Femur (tissue), 1 donor: ENCODE results near the gene FAT1.
A peak's percentile ranks its signal among the peaks of the same experiment; 100 is the strongest.
"Not testable (repeated sequence)": the region's sequence is repeated elsewhere in the genome, so short reads cannot be mapped to it uniquely, and the experiment has no call there.

Experiments used
- DNase-seq: peaks from one replicate; pipeline ENCODE4 v3.0.0-alpha.2; 2017

The FAT1 gene, protein sequence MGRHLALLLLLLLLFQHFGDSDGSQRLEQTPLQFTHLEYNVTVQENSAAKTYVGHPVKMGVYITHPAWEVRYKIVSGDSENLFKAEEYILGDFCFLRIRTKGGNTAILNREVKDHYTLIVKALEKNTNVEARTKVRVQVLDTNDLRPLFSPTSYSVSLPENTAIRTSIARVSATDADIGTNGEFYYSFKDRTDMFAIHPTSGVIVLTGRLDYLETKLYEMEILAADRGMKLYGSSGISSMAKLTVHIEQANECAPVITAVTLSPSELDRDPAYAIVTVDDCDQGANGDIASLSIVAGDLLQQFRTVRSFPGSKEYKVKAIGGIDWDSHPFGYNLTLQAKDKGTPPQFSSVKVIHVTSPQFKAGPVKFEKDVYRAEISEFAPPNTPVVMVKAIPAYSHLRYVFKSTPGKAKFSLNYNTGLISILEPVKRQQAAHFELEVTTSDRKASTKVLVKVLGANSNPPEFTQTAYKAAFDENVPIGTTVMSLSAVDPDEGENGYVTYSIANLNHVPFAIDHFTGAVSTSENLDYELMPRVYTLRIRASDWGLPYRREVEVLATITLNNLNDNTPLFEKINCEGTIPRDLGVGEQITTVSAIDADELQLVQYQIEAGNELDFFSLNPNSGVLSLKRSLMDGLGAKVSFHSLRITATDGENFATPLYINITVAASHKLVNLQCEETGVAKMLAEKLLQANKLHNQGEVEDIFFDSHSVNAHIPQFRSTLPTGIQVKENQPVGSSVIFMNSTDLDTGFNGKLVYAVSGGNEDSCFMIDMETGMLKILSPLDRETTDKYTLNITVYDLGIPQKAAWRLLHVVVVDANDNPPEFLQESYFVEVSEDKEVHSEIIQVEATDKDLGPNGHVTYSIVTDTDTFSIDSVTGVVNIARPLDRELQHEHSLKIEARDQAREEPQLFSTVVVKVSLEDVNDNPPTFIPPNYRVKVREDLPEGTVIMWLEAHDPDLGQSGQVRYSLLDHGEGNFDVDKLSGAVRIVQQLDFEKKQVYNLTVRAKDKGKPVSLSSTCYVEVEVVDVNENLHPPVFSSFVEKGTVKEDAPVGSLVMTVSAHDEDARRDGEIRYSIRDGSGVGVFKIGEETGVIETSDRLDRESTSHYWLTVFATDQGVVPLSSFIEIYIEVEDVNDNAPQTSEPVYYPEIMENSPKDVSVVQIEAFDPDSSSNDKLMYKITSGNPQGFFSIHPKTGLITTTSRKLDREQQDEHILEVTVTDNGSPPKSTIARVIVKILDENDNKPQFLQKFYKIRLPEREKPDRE (N-terminal part only)

DNA sequence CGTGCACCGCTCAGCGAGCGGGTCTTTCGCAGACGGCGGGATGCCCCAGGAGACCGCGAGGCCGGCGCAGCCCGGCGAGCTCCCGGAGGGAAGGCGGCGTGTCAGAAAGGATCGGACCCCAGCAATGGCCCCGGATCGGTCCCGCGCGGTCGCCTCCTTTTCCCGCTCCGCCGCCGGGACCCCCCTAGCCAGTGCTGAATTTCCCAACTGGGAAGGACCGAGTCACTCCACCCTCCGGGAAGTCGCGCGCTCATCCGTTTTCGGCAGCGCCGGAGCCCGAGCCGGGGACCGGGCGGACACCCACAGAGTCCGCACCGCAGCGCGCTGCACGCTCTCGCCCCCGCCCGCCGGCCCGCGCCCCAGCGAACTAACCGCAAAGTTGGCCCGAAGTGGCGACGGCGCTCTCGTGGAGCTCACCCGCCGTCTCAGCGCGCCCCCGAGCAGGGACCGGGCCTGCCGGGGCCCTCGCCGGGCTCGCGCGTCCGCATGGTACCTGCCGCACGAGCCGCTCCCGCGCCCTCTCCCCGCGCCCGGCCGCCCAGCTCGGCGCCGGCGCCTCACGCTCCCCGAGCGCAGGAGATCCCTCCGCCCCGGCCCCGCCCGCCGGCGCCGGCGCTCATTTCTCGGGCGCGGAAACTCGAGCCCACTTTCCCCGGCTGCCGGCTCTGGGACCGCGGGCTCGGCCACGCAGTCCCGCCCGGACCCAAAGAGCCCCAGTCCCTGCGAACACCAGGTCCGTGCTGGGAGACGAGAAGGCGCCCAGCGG, at the start of gene FAT1:
TSS of gene FAT1 (minus strand) at position 565 of the 766 bp plus-strand sequence. CDS start 14,029 bp downstream, outside the sequence.
- peak; percentile 86 for DNase-seq

GRCh38 chr4:186772936-186773487, 49.4 kb upstream of the FAT1 start:
- no peak for DNase-seq

DNA sequence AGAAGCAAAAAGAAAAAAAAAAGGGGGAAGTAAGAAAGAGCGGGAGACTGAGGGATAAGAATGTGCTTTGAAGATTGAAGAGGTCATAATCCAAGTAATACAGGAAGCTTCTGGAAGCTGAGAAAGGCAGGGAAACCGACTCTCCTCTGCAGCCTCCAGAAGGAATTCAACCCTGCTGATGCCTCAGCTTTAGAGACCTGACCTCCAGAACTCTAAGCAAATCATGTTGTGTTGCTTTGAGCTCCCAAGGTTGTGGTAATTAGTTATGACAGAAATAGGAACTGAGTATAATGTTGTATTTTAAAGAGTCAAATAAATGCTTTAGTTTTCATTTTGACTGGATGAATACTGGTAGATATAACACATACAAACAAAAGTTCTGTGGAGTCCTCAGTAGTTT, 48.0 kb upstream of the FAT1 start:
- DNase-seq: no peak

DNA sequence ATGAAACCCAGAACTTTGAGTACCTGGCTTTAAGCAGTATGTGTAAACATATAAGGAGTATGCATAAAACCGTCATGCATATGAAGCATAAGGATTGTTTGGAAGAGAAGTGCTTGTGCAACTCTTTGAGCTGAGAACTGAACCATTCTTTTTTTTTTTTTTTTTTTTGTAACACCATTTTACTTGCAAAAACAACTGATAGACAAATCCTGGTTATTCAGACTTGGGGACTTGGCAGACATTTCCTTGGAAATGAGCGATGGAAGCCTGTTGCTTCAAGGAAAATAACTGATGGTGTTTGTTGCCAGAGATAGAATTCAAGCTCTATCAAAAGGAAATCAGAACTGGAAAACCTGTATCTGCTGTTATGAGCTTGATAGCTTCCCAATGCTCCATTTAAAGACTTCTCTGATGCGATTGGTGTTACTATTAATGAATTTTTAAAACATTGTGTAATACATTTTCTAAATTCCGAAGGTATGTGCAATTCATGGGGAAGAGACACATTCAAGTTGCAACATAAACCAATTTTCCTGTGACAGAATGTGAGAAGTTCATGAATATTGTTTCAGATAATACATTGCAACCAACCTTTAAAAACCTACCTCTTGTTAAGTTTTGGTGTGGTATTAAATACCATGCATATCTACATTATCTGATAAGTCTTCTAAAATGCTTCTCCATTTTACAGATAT, 47.0 kb upstream of the FAT1 start:
- no peak for DNase-seq

DNA sequence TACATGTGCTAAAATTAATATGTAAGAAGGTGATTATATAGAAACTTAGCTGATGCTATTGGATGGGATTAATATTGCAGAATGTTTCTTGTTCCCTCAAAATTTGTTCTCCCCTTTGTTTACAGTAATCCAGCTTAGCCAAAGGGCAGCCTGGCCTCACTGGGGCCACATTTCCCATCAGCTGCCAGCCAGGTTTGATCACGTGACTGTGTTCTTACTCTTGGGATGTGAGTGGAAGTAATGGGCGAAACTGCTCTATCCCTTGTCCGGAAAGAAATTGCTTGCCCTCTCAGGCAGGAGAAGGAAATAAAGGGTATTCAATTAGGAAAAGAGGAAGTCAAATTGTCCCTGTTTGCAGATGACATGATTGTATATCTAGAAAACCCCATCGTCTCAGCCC, 44.1 kb upstream of the FAT1 start:
- no peak for DNase-seq

- DNase-seq: no peak
Measured at GRCh38 chr4:186765673-186766546, 42.3 kb upstream of the FAT1 start.

- DNase-seq: peak; percentile 36
Measured at GRCh38 chr4:186765138-186765537, 41.5 kb upstream of the FAT1 start.

- no peak for DNase-seq
Measured at GRCh38 chr4:186764457-186764856, 40.8 kb upstream of the FAT1 start.

- no peak for DNase-seq
Measured at GRCh38 chr4:186762865-186763264, 39.2 kb upstream of the FAT1 start.

- DNase-seq: no peak
Measured at GRCh38 chr4:186762361-186762760, 38.7 kb upstream of the FAT1 start.

- DNase-seq: not testable (repeated sequence)
Measured at GRCh38 chr4:186761956-186762355, 38.3 kb upstream of the FAT1 start.

- DNase-seq: no peak
Measured at GRCh38 chr4:186761393-186761792, 37.7 kb upstream of the FAT1 start.

DNA sequence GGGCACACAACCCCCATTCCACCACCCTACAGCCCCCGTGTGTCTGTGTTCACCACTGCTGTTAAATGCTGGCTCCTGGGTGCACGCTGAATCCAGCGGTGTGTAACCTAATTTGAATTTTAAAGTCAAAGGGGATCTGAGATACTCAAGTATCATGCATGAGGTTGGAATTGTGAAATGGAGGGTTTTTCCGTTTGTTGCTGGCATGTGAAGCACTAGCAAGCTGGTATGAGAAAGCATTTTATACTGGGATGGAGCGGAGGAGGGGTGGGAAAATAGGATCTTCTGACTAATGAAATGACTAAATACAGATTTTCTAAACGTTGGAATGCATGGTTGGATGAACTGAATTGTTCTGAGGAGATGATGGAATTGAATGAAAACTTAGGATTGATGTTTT, 36.9 kb upstream of the FAT1 start:
- DNase-seq: no peak

DNA sequence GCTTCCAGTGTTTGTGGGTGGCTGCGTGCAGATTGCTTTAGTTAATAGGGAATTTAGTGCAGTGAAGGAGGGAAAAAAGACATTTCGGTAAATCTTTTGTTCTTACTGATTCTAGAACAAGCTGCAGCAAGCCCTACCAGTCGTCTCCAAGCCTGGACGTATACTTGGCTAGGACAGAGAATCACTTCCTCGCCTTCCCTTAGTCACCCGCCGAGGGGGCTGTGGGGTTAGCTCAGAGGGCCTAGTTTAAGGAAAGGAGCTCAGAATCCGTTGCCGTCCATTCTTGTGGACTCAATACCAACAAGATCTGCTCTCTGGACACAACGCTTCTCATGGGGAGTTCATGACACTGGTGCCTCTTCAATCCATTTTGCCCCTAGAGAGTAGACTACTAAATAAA, 36.3 kb upstream of the FAT1 start:
- no peak for DNase-seq

DNA sequence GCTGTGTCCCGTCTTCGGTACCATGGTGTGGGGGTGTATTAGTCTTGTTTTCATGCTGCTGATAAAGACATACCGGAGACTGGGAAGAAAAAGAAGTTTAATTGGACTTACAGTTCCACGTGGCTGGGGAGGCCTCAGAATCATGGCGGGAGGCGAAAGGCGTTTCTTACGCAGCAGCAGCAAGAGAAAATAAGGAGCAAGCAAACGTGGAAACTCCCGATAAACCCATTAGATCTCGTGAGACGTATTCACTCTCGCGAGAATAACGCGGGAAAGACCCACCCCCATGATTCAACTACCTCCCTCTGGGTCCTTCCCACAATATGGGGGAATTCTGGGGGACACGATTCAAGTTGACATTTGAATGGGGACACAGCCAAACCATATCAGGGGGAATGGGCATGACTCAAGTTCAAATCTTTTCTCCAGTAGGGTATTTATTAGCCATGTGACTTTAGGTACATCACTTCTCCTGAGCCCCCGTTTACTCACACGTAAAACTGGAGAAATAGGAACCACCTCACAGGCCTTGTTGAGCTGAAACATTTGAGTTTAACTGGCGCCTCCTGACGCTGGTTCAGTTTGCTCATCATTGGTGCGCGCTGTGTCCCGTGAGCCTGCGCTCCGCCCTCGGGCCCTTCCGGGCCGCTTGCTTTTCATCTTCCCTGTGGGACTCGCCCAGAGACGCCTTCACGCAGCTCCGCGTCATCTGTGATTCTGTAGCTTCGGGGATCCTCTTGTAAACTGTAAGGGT, 35.5 kb upstream of the FAT1 start:
- no peak for DNase-seq

DNA sequence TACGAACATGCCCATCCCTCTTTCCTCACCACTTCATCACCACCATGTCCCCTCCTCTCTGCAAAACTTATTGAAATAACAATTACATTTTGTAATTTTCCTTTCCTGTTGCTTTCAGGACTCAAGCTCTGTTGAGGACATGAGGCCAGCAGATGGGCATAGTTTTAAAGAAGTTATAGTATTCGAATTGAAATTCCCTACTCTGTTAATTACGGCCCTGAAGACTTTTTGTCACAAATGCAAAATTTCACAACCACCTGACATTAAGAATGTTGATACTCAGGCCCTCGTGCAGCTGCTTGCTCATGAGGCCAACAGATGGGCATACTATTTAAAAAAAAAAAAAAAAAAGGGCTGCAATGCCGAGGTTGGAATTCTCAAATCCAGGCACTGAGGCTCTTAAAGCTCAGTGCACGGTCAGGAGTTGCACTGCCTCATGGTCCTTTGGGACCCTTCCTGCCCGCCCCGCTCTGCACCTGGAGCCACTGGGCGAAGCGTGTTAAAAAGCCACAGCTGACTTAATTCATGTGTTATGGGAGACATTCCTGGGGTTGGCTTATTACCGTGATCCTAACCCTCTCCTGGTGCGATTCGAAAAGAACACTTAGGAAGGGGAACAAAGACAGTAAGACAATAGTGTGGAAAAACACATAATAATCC, 34.2 kb upstream of the FAT1 start:
- no peak for DNase-seq

DNA sequence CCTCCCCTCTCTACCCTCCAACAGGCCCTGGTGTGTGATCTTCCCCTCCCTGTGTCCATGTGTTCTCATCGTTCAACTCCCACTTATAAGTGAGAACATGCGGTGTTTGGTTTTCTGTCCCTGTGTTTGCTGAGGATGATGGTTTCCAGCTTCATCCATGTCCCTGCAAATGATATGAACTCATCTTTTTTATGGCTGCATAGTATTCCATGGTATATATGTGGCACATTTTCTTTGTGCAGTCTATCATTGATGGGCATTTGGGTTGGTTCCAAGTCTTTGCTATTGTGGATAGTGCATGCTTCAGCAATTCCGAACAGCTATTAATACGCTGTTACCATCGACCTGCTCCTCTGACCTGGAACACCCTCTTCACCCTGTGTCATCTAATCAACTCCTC, 32.9 kb upstream of the FAT1 start:
- DNase-seq: not testable (repeated sequence)

DNA sequence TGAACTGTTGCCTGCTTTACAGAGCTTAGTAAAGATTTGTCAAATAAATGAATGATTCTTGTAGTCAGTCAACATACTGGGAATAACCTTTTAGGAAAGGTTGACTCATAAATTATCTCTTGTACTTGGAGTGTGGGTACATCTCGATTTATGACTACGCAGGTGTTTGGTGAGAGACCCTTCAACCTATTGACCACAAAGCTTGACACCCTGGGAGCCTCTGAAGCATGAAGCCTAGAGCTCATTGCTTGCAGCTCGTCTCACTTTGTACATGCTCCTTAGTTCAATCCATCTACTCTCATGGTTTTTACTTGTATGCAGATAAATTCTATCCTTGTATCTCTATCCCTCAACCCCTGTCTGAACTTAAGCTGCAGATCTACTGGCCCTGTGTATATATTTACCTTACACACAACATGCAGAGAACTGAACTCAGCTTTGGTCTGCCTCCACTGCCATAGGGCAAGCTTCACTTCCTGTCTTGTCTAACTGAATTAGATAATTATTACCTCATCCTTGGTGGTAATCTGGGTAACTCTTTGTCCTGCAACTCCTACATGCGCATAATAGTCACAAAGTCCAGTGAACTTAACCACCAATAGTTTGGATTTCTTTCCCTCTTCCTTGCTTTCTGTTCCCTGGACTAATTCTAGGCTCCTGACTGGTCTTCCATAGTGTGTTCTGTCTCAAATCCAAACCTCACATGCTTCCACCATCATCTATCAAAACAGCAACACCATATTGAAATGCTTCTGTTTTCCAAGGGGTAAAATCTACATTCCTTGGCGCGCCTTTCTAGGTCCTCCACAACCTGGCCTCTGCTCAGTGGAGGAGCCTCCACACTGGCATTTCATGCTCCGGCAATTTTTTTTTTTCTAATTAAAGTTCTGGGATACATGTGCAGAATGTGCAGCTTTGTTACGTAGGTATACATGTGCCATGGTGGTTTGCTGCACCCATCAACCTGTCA, 32.2 kb upstream of the FAT1 start:
- DNase-seq: no peak
